Kidney capillary endothelial cell (primary cell): ENCODE data around the gene KIAA1958.
"Not testable (repeated sequence)": the region's sequence is repeated elsewhere in the genome, so short reads cannot be mapped to it uniquely, and the experiment has no call there.

Experiments
- DNase-seq: peaks from one replicate; pipeline ENCODE4 v3.0.0-alpha.2; 2018; ENCODE audit warnings: low spot score

KIAA1958 gene

DNA sequence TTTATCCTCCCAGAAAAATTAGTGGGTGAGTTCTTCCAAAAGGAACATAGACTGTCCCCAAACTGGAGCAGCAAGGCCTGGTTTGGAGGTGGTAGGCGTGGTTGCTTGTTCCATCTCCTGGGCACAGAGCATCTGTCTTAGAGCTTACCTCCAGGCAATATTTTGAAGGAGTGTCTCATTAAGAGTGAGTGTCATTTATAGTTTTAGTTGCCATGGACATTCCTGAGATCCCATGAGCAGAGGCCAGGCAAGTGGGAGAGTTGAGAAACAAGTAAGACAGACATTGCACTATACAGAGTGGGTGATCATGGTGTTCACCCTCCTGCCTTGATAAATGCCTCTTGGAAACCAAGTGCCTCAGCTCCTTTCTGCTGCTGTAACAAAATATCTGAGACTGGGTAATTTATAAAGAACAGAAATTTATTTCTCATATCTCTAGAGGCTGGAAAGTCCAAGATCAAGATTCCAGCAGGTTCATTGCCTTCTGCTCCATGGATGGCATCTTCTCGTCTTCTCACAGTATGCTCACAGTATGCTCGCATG, 68.5 kb downstream of the KIAA1958 start:
- DNase-seq, result no peak

- DNase-seq, result no peak
Observed at GRCh38 chr9:112555844-112556482, 69.3 kb downstream of the KIAA1958 start.

GRCh38 chr9:112556497-112557442, 70.1 kb downstream of the KIAA1958 start:
- DNase-seq, result no peak

DNA sequence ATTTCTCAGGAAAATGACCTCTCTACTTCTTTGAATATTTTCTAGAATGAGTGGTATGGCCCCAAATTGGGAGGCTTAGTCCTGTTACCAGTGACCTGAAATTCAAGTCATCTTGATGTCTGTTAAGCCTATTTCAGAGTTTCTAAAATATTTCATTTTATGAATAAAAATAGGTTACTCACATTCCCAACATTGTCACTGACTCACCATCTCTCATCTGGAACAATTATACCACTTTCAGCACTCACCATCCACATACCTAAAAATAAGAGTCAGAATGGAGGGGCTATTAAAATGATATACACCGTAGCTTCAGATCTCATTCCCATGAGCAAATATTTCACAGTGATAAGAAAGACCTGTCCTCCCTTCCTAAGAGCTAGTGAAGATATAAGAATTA, 71.8 kb downstream of the KIAA1958 start:
- no peak for DNase-seq

GRCh38 chr9:112558978-112559377, 72.4 kb downstream of the KIAA1958 start:
- DNase-seq, result no peak

DNA sequence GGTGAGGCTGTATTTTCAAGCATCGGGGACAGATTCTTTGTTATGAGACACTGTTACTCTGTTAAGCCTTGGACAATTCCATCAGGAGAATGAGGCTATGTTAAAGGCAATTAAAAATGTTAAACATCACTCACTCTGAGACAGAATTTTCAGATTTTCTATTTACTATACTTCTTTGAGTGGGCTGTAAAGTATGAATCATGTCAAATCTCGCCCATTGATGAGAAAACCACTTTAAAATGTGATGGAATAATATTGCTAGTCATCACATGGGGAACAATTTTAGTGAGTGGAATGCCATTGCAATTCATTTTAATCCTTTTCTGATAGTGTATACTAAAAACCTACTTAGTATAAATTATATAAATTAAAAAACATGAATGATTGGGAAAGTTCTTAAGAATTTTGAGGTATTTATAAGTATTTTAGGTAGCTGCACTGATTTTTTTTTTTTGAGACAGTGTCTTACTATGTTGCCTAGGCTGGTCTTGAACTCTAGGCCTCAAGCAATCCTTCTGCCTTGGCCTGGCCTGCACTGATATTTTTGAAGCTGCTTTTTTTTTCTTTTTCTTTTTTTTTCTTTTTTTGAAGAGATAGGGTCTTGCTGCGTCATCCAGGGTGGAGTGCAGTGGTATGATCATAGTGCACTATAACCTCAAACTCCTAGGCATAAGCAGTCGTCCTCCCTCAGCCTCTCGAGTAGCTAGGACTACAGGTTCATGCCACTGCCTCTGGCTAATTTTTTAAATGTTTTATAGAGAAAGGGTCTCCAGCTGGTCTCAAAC, 73.2 kb downstream of the KIAA1958 start:
- DNase-seq, result no peak

- no peak for DNase-seq
Observed at GRCh38 chr9:112562235-112562958, 75.8 kb downstream of the KIAA1958 start.

DNA sequence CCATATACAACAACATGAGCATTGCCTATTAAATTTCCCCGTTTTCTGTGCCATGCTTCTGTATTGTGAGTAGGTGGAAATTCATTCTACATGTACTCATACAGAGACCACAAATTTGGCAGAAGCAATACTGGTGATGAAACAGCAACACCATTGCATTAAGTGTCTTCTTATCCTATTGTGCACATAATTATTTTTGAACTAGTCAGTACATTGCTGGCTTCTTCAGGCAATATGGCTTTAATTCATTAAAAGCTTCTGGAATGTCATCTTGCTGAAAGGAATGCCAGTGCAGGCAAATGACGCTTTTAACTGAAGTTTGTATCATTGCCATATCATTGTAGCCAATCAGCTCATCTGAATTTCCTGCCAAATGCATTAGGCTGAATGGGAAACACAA, 82.6 kb downstream of the KIAA1958 start:
- DNase-seq, result no peak

DNA sequence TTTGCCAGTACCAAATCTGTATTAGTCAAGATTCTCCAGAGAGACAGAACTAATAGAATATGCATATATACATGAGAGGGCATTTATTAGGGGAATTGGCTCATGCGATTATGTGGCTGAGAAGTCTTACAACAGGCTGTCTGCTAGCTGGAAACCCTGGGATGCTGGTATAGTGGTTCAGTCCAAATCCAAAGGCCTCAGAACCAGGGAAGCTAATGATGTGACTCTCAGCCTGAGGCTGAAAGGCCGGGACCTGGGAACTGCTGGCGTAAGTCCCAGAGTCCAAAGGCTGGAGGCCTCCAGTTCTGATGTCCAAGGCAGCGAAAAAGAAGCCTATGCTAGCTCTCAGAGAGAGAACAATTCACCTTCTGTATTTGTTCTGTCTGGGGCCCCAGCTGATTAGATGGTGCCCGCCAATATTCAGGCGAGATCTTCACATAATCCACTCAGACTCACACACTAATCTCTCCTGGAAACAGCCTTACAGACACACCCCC, 84.1 kb downstream of the KIAA1958 start:
- no peak for DNase-seq

DNA sequence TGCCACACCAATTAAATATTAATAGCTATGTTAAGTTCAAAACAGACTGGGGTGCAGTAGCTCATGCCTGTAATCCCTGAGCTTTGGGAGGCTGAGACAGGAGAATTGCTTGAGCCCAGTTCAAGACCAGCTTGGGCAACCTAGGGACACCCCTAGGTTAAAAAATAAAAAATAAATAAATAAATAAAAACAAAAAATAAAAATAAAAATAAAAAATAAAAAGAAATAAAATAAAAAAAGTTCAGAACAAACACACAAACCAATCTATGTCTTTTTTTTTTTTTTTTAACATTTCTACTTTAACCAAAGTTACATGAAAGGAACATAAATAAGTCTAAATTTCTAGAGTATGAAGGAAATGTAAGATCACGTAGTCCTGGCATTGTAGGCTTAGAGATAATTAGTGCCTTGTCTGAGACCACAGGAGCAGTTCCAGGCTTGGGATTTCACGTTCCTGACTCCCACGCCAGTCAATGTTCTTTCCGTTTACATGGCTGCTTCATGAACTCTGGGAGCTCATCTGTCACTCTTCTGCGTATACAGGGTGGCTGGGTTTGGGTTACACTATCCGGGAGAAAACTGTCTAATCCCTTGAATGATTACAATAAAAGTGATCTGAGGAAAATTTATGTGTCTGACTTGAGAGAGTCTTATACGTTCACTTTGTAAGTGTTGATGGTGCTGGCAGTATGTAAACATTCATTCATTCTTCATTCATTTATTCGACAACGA, 85.2 kb downstream of the KIAA1958 start:
- DNase-seq, result no peak

- DNase-seq, result no peak
Observed at GRCh38 chr9:112572416-112572815, 85.8 kb downstream of the KIAA1958 start.

DNA sequence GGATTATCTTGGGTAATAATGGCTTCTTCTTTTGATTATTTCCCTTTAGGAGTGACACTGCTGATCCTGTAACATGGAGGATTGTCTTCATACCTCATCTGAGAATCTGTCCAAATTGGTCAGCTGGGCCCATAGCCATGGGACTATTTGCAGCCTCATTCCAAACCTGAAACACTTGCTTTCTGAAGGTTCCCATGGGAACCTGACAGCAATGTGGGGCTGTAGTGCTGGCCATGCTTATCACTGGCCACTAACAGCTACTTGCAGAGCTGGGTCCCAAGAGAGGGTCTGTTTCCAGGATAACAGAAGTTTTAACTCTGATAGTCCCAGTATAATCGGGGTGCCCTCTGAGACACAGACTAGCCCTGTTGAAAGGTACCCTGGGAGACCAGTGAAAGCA, 87.4 kb downstream of the KIAA1958 start:
- DNase-seq, result no peak

DNA sequence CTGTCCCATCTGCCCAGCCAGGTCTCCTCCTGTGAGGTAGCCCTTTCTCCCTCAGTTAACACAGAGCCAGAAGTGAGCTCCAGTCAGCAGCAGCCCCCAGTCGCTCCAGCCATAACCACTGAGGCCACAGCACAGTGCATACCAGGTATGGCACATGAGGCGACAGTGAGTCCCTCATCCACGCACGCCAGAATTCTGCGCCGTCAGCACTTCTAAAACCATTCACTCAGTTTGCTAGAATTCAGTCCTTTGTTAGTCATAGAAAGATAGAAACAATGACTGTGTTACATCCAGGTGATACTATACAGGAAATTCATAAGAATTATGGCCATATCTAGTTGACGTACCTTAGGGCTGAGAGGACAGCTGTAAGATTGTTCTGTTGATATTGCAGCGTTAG, 88.5 kb downstream of the KIAA1958 start:
- no peak for DNase-seq

GRCh38 chr9:112581469-112582176, 95.0 kb downstream of the KIAA1958 start:
- DNase-seq, result no peak

- DNase-seq, result no peak
Observed at GRCh38 chr9:112582371-112583262, 96.0 kb downstream of the KIAA1958 start.

DNA sequence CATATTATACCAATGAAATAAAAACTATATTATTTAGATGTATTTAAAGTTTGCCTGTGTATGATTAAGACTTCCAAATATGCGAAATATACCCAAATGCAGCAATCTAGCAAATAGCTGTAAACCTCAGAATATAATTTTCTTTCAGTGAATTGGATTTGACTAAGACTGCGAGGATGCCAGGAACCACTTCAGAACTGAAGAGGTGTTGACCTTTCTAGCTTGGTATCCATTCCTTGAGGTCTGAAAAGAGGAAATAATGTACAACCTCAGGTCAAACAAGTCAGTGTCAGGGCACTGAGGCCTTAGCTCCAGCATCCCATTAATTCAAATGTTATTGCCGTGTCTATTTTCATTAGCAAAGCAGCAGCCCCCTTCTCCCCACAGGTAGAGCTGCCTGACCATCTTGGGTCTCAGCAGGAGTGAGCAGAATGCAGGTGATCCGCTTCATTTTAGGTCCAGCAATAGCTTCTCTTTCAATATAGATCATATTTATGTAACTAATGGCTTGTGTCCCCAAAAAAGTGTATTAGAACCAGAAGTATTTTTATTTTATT, 100.0 kb downstream of the KIAA1958 start:
- no peak for DNase-seq

DNA sequence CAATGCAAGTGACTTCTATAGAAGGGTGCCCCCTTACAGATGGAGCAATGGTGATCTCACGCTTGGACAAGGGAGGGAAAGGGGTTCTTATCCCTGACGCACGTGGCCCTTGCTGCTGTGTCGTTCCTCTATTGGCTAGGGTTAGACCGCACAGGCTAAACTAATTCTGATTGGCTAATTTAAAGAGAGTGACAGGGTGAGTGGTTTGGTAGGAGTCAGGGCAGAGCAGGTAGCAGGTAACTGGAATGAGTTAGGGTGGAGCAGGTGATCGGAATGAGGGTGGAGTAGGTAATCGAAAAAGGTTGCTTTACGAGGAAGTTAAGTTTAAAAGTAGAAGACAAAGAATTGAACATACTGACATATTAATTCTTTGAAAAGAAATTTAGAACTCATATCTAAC, 105.2 kb downstream of the KIAA1958 start:
- DNase-seq, result not testable (repeated sequence)

- no peak for DNase-seq
Observed at GRCh38 chr9:112599732-112600131, 113.1 kb downstream of the KIAA1958 start.

- DNase-seq, result no peak
Observed at GRCh38 chr9:112601636-112602035, 115.0 kb downstream of the KIAA1958 start.
